Neuronal stem cell (in vitro differentiated cells): ENCODE data around the gene ZNF714.

Experiments used
- DNase-seq: peaks from one replicate; pipeline ENCODE4 v3.0.0-alpha.2; 2013; ENCODE audit warnings: low spot score
- H2AFZ ChIP-seq: one replicate; pipeline ENCODE4 v1.6.1; 2013; ENCODE audit warnings: mild to moderate bottlenecking, low read length, inconsistent platforms
- H2AK5ac ChIP-seq: 2 replicates; pipeline ENCODE4 v1.6.1; 2013; ENCODE audit warnings: low read depth, mild to moderate bottlenecking, inconsistent platforms, low read length, moderate library complexity, mixed read lengths
- H2BK120ac ChIP-seq: 2 replicates; pipeline ENCODE4 v1.6.1; 2013; ENCODE audit warnings: low read depth, mild to moderate bottlenecking, inconsistent platforms, low read length, moderate library complexity, mixed read lengths
- H2BK12ac ChIP-seq: one replicate; pipeline ENCODE4 v1.6.1; 2013; ENCODE audit warnings: low read length, inconsistent platforms
- H2BK15ac ChIP-seq: 2 replicates; pipeline ENCODE4 v1.6.1; 2013; ENCODE audit warnings: mild to moderate bottlenecking, low read length, inconsistent platforms, mixed read lengths
- H2BK5ac ChIP-seq: one replicate; pipeline ENCODE4 v1.6.1; 2013; ENCODE audit warnings: inconsistent platforms, mild to moderate bottlenecking, low read length, moderate library complexity
- H3K14ac ChIP-seq: one replicate; pipeline ENCODE4 v1.6.1; 2013; ENCODE audit warnings: low read length, inconsistent platforms
- H3K18ac ChIP-seq: 2 replicates; pipeline ENCODE4 v1.6.1; 2013; ENCODE audit warnings: low read length, inconsistent platforms
- H3K23ac ChIP-seq: 2 replicates; pipeline ENCODE4 v1.6.1; 2013; ENCODE audit warnings: low read depth, mild to moderate bottlenecking, mixed read lengths, low read length, inconsistent platforms; ENCODE audit not compliant: poor library complexity
- H3K27ac ChIP-seq: replicated peaks from 3 replicates; pipeline ENCODE4 v1.5.1; 2013; ENCODE audit warnings: low read length, inconsistent platforms
- H3K27me3 ChIP-seq, 3 experiments: 2 replicates each; pipeline ENCODE4 v1.6.1; 2013; ENCODE audit warnings: low read length in 3 of 3, mild to moderate bottlenecking in 2 of 3, inconsistent platforms in 1 of 3, low read depth in 1 of 3, mixed read lengths in 1 of 3, moderate library complexity in 1 of 3; ENCODE audit not compliant: control insufficient read depth in 3 of 3, insufficient read depth in 3 of 3
- H3K36me3 ChIP-seq, 2 donors: replicated peaks in 1 of 2; 2 replicates each; pipeline ENCODE4 v1.6.1; 2013; ENCODE audit warnings: low read length in 2 of 2; ENCODE audit not compliant: control insufficient read depth in 2 of 2, insufficient read depth in 2 of 2
- H3K4ac ChIP-seq: 2 replicates; pipeline ENCODE4 v1.6.1; 2013; ENCODE audit warnings: inconsistent platforms, mild to moderate bottlenecking, low read length, moderate library complexity
- H3K4me1 ChIP-seq, 2 donors: 1 replicate in 1 of 2; 2 replicates in 1 of 2; pipeline ENCODE4 v1.6.1; 2013; ENCODE audit warnings: low read length in 2 of 2, low read depth in 1 of 2; ENCODE audit not compliant: control insufficient read depth in 2 of 2, insufficient read depth in 1 of 2
- H3K4me2 ChIP-seq: one replicate; pipeline ENCODE4 v1.6.1; 2013; ENCODE audit warnings: mild to moderate bottlenecking, low read length, inconsistent platforms; ENCODE audit not compliant: insufficient read depth, poor library complexity, severe bottlenecking
- H3K4me3 ChIP-seq, 2 donors: 2 replicates each; pipeline ENCODE4 v1.5.1; 2013; ENCODE audit warnings: low read length in 2 of 2, mild to moderate bottlenecking in 2 of 2, inconsistent platforms in 1 of 2, moderate library complexity in 1 of 2
- H3K79me1 ChIP-seq: one replicate; pipeline ENCODE4 v1.6.1; 2013; ENCODE audit warnings: low read depth, mild to moderate bottlenecking, inconsistent platforms, low read length, moderate library complexity
- H3K9ac ChIP-seq: one replicate; pipeline ENCODE4 v1.6.1; 2013; ENCODE audit warnings: mild to moderate bottlenecking, low read depth, low read length, inconsistent platforms; ENCODE audit not compliant: poor library complexity
- H3K9me3 ChIP-seq, 2 donors: replicated peaks in 1 of 2; 2 replicates each; pipeline versions ENCODE3 to v1.6.1; 2013; ENCODE audit warnings: low read length in 2 of 2, mild to moderate bottlenecking in 2 of 2, inconsistent platforms in 1 of 2, low read depth in 1 of 2, mixed read lengths in 1 of 2, moderate library complexity in 1 of 2; ENCODE audit not compliant: control insufficient read depth in 2 of 2, insufficient read depth in 1 of 2
- H4K8ac ChIP-seq: one replicate; pipeline ENCODE4 v1.6.1; 2013; ENCODE audit warnings: low read depth, mild to moderate bottlenecking, inconsistent platforms, low read length, moderate library complexity
- H4K91ac ChIP-seq: one replicate; pipeline ENCODE4 v1.6.1; 2013; ENCODE audit warnings: low read length, low read depth, mild to moderate bottlenecking, inconsistent platforms; ENCODE audit not compliant: poor library complexity
- WGBS, 2 donors: extraction: QIAGEN DNeasy Blood & Tissue Kit; methylation state at CpG; one replicate each; pipeline ENCODE4 v1.1.7; 2013; ENCODE audit warnings: missing lambda C conversion rate in 2 of 2, mixed read lengths in 1 of 2; ENCODE audit not compliant: insufficient read length in 2 of 2, insufficient replicate concordance in 1 of 2; ENCODE audit errors: extremely low coverage in 2 of 2; 5-methylcytosine and 5-hydroxymethylcytosine counted together

ZNF714 gene

GRCh38 chr19:21109116-21109515, 27.1 kb downstream of the ZNF714 start:
- H3K23ac ChIP-seq = no peak overlapping the region
- H3K27me3 ChIP-seq = no peaks in the 10 kb centered on the region
- no peaks in the 10 kb centered on the region for H3K79me1 ChIP-seq
- H3K18ac ChIP-seq = no peak overlapping the region
- H3K4me2 ChIP-seq = no peak overlapping the region
- no peak overlapping the region for H2BK15ac ChIP-seq
- H2AFZ ChIP-seq = no peak overlapping the region
- DNase-seq = no peak
- H2BK12ac ChIP-seq = no peak overlapping the region
- H2BK120ac ChIP-seq = no peak overlapping the region
- peaks cover 2 to 60% of the 10 kb centered on the region in 2 donors for H3K9me3 ChIP-seq
- H4K91ac ChIP-seq = no peak overlapping the region
- H2BK5ac ChIP-seq = no peak overlapping the region
- no peak overlapping the region for H3K27ac ChIP-seq
- H3K4ac ChIP-seq = no peak overlapping the region
- H3K4me1 ChIP-seq = no peaks in the 10 kb centered on the region
- no peak overlapping the region for H2AK5ac ChIP-seq
- no peak overlapping the region for H3K9ac ChIP-seq
- H3K36me3 ChIP-seq = peaks cover 6 to 79% of the 10 kb centered on the region in 2 donors
- no peak overlapping the region for H3K4me3 ChIP-seq
- H3K14ac ChIP-seq = no peak overlapping the region
- H4K8ac ChIP-seq = no peak overlapping the region

GRCh38 chr19:21110183-21110582, 28.2 kb downstream of the ZNF714 start:
- no peak overlapping the region for H4K91ac ChIP-seq
- H3K9me3 ChIP-seq = peaks cover 2 to 60% of the 10 kb centered on the region in 2 donors
- peaks cover 3 to 79% of the 10 kb centered on the region in 2 donors for H3K36me3 ChIP-seq
- no peak overlapping the region for H2BK12ac ChIP-seq
- WGBS, 2 donors = no CpG with 5 or more reads among the region's 1 CpG
- DNase-seq = no peak
- H3K4ac ChIP-seq = no peak overlapping the region
- no peaks in the 10 kb centered on the region for H3K79me1 ChIP-seq
- no peak overlapping the region for H3K18ac ChIP-seq
- H2AK5ac ChIP-seq = no peak overlapping the region
- no peak overlapping the region for H2BK120ac ChIP-seq
- no peak overlapping the region for H4K8ac ChIP-seq
- no peaks in the 10 kb centered on the region for H3K27me3 ChIP-seq
- H3K4me1 ChIP-seq = no peaks in the 10 kb centered on the region
- no peak overlapping the region for H2BK15ac ChIP-seq
- H3K4me3 ChIP-seq = no peak overlapping the region
- H3K27ac ChIP-seq = no peak overlapping the region
- no peak overlapping the region for H3K9ac ChIP-seq
- no peak overlapping the region for H2BK5ac ChIP-seq
- no peak overlapping the region for H3K14ac ChIP-seq
- no peak overlapping the region for H3K4me2 ChIP-seq
- H2AFZ ChIP-seq = no peak overlapping the region
- H3K23ac ChIP-seq = no peak overlapping the region

GRCh38 chr19:21115430-21115829, 33.4 kb downstream of the ZNF714 start:
- Histone ChIP-seq H3K36me3 (peaks cover 13 to 81% of the 10 kb centered on the region in 2 donors), H3K4me3 (no peak overlapping the region)

GRCh38 chr19:21117041-21117907, 35.3 kb downstream of the ZNF714 start:
- H2BK120ac ChIP-seq = no peak overlapping the region
- H3K36me3 ChIP-seq = peaks cover 11 to 94% of the 10 kb centered on the region in 2 donors
- H3K14ac ChIP-seq = no peak overlapping the region
- no peak overlapping the region for H3K9ac ChIP-seq
- no peak overlapping the region for H2AFZ ChIP-seq
- no peak overlapping the region for H2AK5ac ChIP-seq
- no peak overlapping the region for H3K27ac ChIP-seq
- no peaks in the 10 kb centered on the region for H3K27me3 ChIP-seq
- H2BK15ac ChIP-seq = no peak overlapping the region
- H3K4ac ChIP-seq = no peak overlapping the region
- no peak overlapping the region for H4K8ac ChIP-seq
- H3K9me3 ChIP-seq = peaks cover 2 to 77% of the 10 kb centered on the region in 2 donors
- no peak overlapping the region for H4K91ac ChIP-seq
- DNase-seq = no peak
- H2BK5ac ChIP-seq = no peak overlapping the region
- no CpG with 5 or more reads among the region's 2 CpGs for WGBS, 2 donors
- H3K4me2 ChIP-seq = no peak overlapping the region
- H2BK12ac ChIP-seq = no peak overlapping the region
- no peaks in the 10 kb centered on the region for H3K79me1 ChIP-seq
- no peak overlapping the region for H3K18ac ChIP-seq
- no peaks in the 10 kb centered on the region for H3K4me1 ChIP-seq
- no peak overlapping the region for H3K23ac ChIP-seq
- H3K4me3 ChIP-seq = no peak overlapping the region

More at GRCh38 chr19:21115430-21115829, 33.4 kb downstream of the ZNF714 start:
- H2BK5ac ChIP-seq = no peak overlapping the region
- DNase-seq = no peak
- H2AFZ ChIP-seq = no peak overlapping the region
- H3K4me1 ChIP-seq = no peaks in the 10 kb centered on the region
- H3K9me3 ChIP-seq = peaks cover 2 to 82% of the 10 kb centered on the region in 2 donors
- no peak overlapping the region for H2BK120ac ChIP-seq
- H3K18ac ChIP-seq = no peak overlapping the region
- no peak overlapping the region for H2BK12ac ChIP-seq
- no peaks in the 10 kb centered on the region for H3K79me1 ChIP-seq
- H3K23ac ChIP-seq = no peak overlapping the region
- H4K8ac ChIP-seq = no peak overlapping the region
- no peaks in the 10 kb centered on the region for H3K27me3 ChIP-seq
- no peak overlapping the region for H3K4ac ChIP-seq
- H4K91ac ChIP-seq = no peak overlapping the region
- H3K9ac ChIP-seq = no peak overlapping the region
- no peak overlapping the region for H2AK5ac ChIP-seq
- H3K27ac ChIP-seq = no peak overlapping the region
- H3K4me2 ChIP-seq = no peak overlapping the region
- H2BK15ac ChIP-seq = no peak overlapping the region
- H3K14ac ChIP-seq = no peak overlapping the region
